ENCODE data around the gene VWA8. TPM values are rescaled to one million over a fixed set of nuclear protein-coding genes. Genes with fewer than 3 reads are reported as not detected.

Gene VWA8
- total RNA-seq, 1 experiment from 2014 or later = 22.6 TPM

- Histone ChIP-seq H3K27me3 (ENCODE audit: insufficient read depth, low read length) (no peaks in the 10 kb centered on the region), H3K9me3 (ENCODE audit: control insufficient read depth in 1 of 2, insufficient read depth in 1 of 2, low read depth in 1 of 2, low read length in 2 of 2) (no peaks in the 10 kb centered on the region; a peak in 1 of 4 replicates), H3K4me3 (replicated peaks in 1 of 2; ENCODE audit: low read depth in 1 of 2, low read length in 2 of 2) (no peak overlapping the region), H3K4me1 (ENCODE audit: control insufficient read depth in 1 of 2, insufficient read depth in 2 of 2, low read length in 2 of 2) (no peaks in the 10 kb centered on the region), H3K4me2 (ENCODE audit: low read length) (no peak overlapping the region), H3K27ac (ENCODE audit: low read depth, low read length) (no peak overlapping the region), H3K9ac (ENCODE audit: low read length) (no peak overlapping the region), H3K9me2 (ENCODE audit: insufficient read depth) (no peaks in the 10 kb centered on the region), H3K36me3 (ENCODE audit: control insufficient read depth in 1 of 2, insufficient read depth in 2 of 2, low read length in 2 of 2) (no peaks in the 10 kb centered on the region), H3K79me2 (ENCODE audit: insufficient read depth, low read length) (no peaks in the 10 kb centered on the region), H4K20me1 (ENCODE audit: insufficient read depth) (no peaks in the 10 kb centered on the region), H2AFZ (ENCODE audit: low read depth, low read length, poor library complexity, severe bottlenecking) (no peak overlapping the region)
- no TSS peak for BruUV-seq (replicated peaks)
- POLR2A ChIA-PET = no interaction called here
- DNase-seq (ENCODE audit: low read depth, low spot score) (no peak), ATAC-seq (no peak)
- no peak for TF ChIP-seq ZFX (IDR thresholded peaks at IDR 0.05)
- TF ChIP-seq CBX3 (IDR thresholded peaks at IDR 0.05; ENCODE audit: low read depth) = no peak
- no peak for TF ChIP-seq SRF (IDR thresholded peaks at IDR 0.05; ENCODE audit: low read depth)
- no peak for TF ChIP-seq YY1 (IDR thresholded peaks at IDR 0.05; ENCODE audit: extremely low read depth, insufficient replicate concordance, low read depth, low read length)
- TF ChIP-seq TCF7L2 (IDR thresholded peaks at IDR 0.05; ENCODE audit: borderline replicate concordance, extremely low read depth, insufficient read depth, insufficient read length) = no peak
- no peak for TF ChIP-seq RAD21 (IDR thresholded peaks at IDR 0.05; ENCODE audit: low read depth)
- no peak for TF ChIP-seq EGR1 (IDR thresholded peaks at IDR 0.05; ENCODE audit: low read depth)
- TF ChIP-seq EZH2phosphoT487 (IDR thresholded peaks at IDR 0.05; ENCODE audit: borderline replicate concordance) = no peak
- RAD21 ChIA-PET (ENCODE audit: low non-redundant PET in 1 of 2, low total read pairs in 2 of 2, uncharacterized antibody in 2 of 2, unreplicated experiment in 2 of 2) = no interaction called here
- intact Hi-C loops (cut with micrococcal nuclease) = no loop called here
- CTCF ChIA-PET = no interaction called here
These were observed 112.3 kb downstream of the VWA8 start for GRCh38 chr13:41848435-41849255.

- ChIA-PET RAD21 (ENCODE audit: low non-redundant PET in 1 of 2, low total read pairs in 2 of 2, uncharacterized antibody in 2 of 2, unreplicated experiment in 2 of 2) (no interaction called here), CTCF (no interaction called here), POLR2A (no interaction called here)
- Histone ChIP-seq H2AFZ (ENCODE audit: low read depth, low read length, poor library complexity, severe bottlenecking) (no peak overlapping the region), H3K9me3 (ENCODE audit: control insufficient read depth in 1 of 2, insufficient read depth in 1 of 2, low read depth in 1 of 2, low read length in 2 of 2) (no peaks in the 10 kb centered on the region), H3K4me3 (replicated peaks in 1 of 2; ENCODE audit: low read depth in 1 of 2, low read length in 2 of 2) (no peak overlapping the region), H4K20me1 (ENCODE audit: insufficient read depth) (no peaks in the 10 kb centered on the region), H3K27ac (ENCODE audit: low read depth, low read length) (no peak overlapping the region), H3K9me2 (ENCODE audit: insufficient read depth) (no peaks in the 10 kb centered on the region), H3K36me3 (ENCODE audit: control insufficient read depth in 1 of 2, insufficient read depth in 2 of 2, low read length in 2 of 2) (no peaks in the 10 kb centered on the region), H3K27me3 (ENCODE audit: insufficient read depth, low read length) (no peaks in the 10 kb centered on the region), H3K79me2 (ENCODE audit: insufficient read depth, low read length) (no peaks in the 10 kb centered on the region), H3K4me2 (ENCODE audit: low read length) (no peak overlapping the region), H3K9ac (ENCODE audit: low read length) (no peak overlapping the region), H3K4me1 (ENCODE audit: control insufficient read depth in 1 of 2, insufficient read depth in 2 of 2, low read length in 2 of 2) (no peaks in the 10 kb centered on the region)
- ATAC-seq (no peak), DNase-seq (ENCODE audit: low read depth, low spot score) (no peak)
- intact Hi-C loops (cut with micrococcal nuclease) = no loop called here
- TF ChIP-seq JUND (IDR thresholded peaks at IDR 0.05) (no peak), RAD21 (IDR thresholded peaks at IDR 0.05; ENCODE audit: low read depth) (no peak), CBX3 (IDR thresholded peaks at IDR 0.05; ENCODE audit: low read depth) (no peak), ELF1 (IDR thresholded peaks at IDR 0.05; ENCODE audit: borderline replicate concordance, low read depth) (no peak), SRF (IDR thresholded peaks at IDR 0.05; ENCODE audit: low read depth) (no peak), POLR2A (IDR thresholded peaks at IDR 0.05; ENCODE audit: borderline replicate concordance, extremely low read depth, insufficient read depth, insufficient read length) (no peak), ZFX (IDR thresholded peaks at IDR 0.05) (no peak), EZH2phosphoT487 (IDR thresholded peaks at IDR 0.05; ENCODE audit: borderline replicate concordance) (no peak), FOSL1 (IDR thresholded peaks at IDR 0.05; ENCODE audit: low read depth) (no peak), MAX (IDR thresholded peaks at IDR 0.05) (no peak), CEBPB (IDR thresholded peaks at IDR 0.05; ENCODE audit: low read depth) (no peak)
- TF ChIP-seq, protein P1, sequence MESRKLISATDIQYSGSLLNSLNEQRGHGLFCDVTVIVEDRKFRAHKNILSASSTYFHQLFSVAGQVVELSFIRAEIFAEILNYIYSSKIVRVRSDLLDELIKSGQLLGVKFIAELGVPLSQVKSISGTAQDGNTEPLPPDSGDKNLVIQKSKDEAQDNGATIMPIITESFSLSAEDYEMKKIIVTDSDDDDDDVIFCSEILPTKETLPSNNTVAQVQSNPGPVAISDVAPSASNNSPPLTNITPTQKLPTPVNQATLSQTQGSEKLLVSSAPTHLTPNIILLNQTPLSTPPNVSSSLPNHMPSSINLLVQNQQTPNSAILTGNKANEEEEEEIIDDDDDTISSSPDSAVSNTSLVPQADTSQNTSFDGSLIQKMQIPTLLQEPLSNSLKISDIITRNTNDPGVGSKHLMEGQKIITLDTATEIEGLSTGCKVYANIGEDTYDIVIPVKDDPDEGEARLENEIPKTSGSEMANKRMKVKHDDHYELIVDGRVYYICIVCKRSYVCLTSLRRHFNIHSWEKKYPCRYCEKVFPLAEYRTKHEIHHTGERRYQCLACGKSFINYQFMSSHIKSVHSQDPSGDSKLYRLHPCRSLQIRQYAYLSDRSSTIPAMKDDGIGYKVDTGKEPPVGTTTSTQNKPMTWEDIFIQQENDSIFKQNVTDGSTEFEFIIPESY (IDR thresholded peaks at IDR 0.05; ENCODE audit: extremely low read depth, insufficient replicate concordance, low read length) = no peak
- no TSS peak for BruUV-seq (replicated peaks)
These were observed 113.7 kb downstream of the VWA8 start for GRCh38 chr13:41847216-41847615.

All from HCT116 (cell line).